Stimulated activated CD8-positive, alpha-beta memory T cell treated with anti-CD3 and anti-CD28 coated beads, Interleukin-2, amount 100 ng/mL, for 1 hour (primary cell): Measurements from ENCODE around the gene SHISA8.

Experiments
- DNase-seq, 2 donors: peaks; one replicate each; pipeline ENCODE4 v3.0.0-alpha.2; 2020; ENCODE audit warnings: low read depth in 2 of 2

SHISA8 gene

DNA sequence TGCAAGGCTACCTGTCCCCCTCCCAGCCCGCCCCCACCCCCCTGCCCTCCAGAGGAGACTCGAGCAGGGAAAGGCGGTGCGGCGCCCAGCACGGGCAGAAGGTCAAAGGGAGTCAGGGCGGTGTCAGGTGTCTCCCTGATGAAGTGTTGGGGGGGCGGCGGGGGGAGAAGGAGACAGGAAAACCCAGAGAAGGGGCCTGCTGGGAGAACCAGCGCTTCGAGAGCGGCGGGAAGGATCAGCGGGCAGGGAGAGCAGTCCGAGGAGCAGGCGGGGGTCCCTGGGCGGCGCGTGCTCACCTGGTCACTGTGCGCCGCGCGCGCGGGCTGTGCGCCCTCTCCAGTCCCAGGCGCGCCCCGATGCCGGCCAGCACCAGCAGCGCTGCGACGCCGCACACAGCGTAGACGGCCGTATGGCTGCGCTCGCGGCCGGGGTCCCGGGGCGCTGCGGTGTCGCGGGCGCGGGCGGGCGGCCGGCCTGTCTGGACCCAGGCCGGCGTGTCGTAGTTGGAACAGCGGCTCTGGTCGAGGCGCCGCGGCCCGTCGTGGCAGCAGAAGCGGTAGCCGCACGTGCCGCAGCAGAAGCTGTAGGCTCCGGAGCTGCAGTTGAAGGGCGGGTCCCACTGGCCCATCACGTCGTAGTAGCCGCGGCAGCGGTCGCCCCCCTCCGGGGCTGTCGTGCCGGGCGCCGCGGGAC is 886 bp downstream of the SHISA8 start:
- DNase-seq: no peak

DNA sequence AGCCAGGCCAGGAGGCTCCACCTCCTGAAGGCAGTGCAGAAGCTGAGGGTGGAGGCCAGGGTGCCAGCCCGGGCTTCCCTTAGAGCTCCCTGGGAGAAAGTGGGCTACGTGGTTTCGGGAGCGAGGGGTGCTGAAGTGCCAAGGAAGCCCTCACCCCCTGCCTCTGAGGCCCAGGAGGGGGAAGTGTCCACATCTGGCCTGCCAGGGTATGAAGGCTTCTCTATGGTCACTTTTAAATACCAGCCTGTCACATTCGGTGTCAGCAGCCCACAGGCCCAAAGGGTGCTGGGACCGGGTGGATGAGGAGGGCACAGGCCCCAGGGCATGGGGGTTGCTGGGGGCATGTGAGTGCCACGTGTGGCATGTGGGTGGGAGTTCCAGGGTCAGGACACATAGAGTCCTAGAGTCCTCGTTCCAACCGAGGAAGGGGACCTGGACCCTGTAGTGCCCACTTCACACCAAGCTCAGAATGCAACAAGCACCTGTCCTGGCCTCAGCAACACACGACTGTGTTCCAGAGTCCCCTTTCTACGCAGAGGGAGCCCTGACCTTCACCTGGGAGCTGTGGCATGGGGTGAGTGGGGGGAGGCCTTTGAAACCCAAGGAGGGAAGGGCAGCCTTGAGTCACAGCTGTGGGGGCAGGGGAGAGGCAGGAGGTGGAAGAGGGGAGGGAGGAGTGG is 1.7 kb downstream of the SHISA8 start:
- no peak for DNase-seq

DNA sequence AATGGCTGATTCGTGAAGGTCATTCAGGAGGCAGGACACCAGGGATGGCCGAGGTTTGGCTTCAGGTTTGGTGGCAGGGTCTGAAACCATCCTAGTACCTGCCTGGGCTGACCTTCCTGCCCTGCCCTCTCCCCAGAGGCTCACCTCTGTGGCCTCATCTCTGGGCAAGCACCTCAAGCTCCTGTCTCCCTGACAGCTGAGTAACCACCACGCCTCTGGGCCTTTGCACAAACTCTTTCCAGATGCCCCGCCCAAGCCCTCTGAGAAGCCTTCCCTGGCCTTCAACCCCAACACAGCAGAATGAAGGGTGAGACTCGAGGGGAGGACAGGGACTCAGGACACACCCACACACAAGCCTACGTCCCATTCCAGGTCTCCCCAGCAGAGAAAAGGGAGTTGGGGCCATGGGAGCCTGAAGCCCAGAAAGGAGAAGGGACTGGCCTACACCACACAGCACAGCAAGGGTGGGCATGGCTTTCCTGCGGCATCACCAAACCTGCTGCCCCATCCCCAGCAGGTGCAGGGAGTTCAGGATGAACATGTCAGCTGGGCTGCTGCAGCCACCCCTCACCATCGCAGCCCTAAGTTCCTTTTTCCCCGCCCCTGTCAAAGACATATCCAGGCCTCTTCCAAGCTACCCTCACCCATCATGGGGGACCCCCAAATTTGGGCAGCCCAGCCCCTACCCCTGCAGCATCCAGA is 2.4 kb downstream of the SHISA8 start:
- DNase-seq: no peak

DNA sequence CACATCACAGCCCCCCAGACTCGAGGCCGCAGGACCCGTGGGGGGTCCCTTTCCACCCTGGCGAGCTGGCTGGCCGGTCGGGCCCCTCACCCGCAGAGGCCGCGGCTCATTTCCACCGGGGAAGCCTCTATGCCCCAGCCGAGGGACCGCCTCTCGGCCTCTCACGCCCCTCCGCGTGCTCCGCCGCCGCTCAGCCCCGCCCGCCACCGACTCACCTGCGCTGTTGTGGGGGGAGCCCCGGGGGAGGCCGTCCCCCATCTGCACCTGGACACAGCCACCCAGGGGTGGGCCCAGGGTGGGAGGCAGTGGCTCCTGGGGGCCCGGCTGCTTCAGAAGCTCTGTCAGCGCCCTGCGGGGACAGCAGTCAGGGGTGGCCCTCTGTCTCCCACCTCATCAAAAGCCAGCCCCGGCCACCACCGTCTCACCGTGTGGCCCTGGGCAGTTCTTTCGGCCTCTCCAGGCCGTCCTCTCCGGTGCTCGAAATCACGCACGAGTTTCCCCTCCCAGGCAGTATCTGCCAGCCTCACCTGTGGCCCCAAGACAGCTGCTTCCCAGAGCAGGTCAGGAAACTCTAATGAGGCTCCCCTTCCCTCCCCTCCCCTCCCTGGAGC is 3.8 kb downstream of the SHISA8 start:
- DNase-seq: no peak

DNA sequence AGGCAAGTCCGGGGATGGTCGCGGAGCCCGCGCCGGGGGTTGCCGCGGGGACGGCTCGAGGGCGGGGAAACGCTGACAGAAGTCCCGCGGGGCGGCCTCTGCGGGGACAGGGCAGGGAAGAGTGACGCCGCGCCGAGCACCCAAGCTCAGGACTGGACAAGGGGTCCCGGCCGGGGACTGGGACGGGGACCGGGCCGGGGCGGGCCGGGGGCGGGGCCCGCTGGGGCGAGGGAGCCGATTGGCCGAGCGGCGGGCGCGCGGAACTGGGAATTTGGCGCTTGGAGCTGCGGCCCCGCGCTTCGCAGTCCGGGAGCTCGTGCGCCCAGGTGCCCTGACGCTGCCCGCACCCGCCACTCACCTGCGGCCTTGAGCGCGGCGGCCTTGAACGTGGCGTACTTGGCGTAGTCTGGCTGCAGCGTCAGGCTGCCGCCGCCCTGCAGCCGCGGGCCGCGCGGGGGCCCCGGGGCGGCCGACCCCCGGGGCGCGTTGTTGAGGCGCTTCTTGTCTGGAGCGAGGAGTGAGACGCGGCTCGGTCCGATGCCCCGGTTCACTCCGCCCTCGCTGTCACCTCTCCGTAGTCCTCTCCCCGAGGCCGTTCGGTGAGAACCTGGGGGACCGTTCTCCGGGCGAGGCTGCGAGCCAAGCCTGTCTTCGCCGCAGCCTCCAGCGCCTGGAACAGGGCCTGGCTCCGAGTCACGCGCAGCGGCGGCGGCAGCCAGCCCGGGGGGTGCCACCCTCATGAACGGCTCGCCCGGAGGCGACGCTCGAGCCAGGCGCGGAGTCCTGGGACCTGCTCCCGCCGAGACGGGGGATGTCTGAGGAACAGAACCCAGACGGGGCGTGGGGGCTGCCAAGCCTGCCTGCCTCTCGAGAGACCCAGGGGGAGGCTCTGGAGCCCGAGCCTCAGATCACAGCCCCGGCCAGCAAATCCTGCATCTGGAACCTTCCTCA is 4.5 kb downstream of the SHISA8 start:
- no peak for DNase-seq

DNA sequence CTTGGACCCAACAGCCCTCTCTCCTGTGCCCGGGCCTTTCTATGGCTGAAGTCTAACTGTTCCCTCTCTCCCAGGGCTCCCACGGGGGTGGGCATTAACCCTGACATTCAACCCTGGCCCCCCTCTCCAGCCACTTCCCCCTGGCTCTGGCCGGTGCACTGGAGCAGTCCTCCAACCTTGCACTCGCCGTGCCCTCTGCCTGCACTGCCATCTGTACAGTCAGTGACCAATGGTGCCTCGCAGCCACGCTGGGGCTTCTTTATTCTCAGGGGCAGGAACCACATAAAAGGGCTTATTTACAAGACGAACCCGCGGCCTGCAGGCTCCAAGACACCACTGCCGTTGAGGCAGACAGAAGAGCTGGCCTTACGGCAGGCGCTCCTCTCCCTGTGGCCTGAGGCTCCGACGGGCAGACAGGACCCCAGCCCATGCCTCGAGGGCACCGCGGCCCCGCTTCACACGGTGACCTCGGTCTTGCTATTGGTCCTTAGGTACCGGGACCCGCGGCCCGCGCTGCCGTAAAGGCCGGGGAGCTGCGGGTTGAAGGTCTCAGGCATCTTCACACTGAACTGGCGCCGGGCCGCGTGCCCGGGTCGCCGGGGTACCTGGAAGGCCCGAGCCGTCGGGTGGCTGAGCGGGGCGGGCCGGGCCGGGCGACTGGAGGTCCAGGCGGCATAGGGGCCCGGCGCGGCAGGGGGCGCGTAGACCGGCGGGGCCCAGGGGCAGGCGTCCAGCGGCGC is 5.4 kb downstream of the SHISA8 start:
- DNase-seq: no peak

DNA sequence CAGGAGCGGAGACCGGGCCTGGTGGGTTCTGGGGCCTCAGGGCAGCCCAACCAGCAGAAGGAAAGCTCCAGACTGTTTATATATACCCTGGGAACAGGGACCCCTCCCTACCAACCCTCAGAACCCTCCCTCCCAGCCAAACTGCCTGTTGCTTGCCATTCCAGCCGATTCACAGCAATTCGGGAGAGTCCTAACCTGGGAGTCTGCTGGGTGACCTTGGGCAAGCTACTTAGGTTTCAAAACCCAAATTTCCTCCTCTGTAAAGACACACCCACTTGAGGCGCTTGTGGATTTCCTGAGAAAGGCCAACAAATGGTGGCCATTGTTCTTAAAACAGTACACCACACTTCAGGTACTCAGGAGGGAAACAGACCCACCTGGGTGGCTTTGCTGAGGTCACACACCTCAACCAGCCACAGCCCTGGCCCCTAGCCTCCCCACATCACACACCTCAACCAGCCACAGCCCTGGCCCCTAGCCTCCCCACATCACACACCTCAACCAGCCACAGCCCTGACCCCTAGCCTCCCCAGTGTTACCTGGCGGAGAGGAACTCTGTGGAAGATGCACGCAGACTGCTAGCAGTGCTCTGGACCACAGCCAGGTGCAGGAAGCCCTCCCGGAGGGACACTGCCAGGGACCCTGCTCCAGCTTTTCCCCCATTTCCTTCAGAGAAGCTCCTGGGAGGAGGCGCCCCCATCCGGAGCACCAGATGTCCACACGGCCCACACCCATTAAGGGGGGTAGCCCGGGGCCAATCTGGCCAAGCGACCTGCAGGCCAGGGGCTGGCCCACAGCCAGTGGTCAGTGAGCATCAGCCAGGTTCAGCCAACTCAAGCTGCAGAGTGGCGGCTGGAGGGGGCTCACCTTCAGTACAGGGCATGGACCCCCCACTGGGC is 6.2 kb downstream of the SHISA8 start:
- no peak for DNase-seq

DNA sequence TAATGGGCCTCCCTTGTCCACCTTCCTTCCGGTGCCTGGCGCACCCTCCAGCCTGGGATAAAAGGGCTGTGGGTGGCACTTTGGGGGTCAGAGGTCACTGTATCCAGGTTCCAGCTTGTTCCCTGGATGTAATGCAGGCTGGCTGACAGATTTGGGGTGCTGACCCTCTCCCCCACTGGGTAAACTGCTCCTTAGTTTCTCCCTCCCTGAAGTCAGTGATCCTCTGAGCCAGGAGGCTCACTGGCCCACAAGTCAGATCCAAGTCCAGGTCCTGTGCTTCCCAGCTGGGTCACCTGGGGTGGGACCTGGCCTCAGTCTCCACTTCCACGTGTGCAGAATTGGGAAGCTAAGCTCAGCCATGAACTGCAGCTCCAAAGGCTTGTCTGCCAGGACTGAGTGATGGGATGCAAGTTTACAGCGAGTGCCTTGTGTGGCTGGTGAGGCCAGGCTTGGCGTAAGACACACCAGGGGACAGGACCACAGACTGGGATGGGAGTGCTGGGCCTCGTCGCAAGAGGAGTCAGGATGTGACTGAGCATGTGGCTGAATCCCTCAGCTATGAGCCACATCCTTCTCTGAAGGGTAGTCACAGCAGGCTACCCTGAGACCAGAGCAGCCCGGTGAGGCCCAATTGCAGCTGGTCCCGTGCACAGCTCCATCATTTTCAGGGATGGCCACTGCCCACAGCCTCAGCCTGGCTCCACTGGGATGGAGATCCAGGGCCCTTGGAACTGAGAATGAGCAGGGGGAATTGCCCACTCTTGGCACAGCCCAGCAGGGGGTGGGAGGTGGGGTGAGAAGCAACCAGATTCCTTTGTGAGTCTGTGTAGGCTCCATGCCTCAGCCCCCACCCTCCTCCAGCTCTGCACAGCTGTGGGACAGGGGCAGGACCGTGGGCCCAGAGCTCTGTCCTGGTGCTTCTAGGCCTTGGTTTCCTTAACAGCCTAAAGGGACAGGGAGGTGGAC is 7.2 kb downstream of the SHISA8 start:
- no peak for DNase-seq

DNA sequence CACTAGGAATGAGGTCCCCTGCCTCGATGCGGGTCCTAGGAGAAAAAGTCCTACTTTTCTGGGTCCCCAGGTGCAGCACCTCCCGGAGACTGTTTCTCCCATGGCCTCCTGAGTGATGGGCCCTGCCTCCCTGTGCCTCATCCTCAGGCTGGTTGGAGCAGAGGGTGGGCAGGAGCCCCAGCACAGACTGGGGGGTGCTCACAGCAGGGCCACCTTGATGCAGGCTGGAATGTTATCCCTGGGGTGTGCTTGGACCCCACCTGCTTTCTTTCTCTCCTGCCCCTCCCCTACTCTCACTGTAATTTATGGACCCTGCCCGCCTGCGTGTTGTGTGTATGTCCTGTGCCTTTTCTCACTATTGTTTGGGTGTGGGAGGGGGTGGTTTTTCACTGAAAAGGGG is 8.1 kb downstream of the SHISA8 start:
- no peak for DNase-seq

DNA sequence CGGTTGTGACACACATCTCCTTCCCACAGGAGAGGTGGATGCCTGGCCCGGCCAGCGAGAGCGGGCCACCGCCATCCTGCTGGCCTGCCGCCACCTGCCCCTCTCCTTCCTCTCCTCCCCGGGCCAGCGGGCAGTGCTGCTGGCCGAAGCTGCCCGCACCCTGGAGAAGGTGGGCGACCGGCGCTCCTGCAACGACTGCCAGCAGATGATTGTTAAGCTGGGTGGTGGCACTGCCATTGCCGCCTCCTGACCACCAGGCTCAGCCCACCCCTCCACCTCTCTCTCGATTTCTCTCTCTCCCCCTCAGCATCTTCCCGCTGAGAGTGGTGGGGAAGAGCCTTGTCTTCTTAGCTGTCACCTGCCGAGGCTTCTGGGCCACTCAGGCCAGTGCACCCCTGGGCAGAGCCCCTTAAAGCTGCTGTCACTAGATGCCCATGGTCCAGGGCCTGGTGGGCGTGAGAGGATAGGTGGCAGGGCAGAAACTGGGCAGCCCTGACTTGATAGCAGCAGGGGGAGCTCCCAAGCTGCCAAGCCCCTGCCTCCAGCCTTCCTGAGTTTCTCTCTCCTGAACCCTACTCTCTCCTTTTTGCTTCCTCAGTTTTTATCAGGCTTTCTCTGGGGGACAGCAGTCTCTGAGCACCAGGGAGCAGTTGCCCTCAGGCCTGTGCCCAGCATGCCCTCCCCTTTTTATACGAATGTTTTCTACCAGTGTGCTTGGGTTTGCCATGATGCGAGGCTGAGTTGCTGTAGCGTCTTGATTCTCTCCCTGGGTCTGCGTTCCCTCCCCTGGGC is 9.3 kb downstream of the SHISA8 start:
- no peak for DNase-seq

DNA sequence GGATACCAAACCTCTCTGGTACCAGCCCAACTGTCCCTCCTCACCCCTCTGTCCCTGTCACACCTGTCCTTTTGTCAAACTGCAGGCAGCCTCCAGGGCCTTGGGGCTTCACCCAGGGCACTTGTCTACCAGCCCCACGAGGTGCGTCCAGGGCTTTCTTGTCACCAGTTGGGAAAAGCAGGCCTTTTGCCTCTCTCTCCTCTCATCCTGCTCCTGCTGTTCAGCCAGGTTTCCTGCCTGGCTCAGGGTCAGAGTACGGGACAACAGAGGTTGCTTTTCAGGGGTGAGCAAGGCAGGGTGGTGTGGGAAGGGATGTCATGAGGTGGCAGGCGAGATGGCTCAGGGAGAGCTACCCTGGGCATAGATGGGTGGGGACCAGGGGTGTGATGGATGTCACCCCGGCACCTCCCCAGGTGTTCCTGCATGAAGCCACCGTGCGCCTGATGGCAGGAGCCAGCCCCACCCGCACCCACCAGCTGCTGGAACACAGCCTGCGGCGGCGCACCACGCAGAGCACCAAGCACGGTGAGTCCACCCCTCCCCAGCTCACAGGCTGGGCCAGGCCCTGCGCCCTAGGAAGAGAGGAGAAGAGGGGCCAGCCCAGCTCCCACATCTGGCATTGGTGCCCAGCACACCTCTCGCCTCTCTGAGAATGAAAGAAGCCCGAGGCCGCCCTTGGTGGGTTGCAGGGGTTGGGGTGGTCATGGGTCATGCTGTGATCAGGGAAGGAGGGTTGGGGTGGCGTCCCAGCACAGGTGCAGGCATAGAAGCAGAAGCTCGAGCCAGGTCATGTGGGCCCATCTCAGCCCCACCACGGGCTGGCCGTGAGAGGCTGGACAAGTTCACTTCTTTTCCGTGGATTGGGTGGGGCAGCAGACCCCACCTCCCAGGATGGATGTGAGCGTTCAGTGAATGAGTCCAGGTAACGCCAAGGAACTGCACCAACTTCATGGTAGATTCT is 10.1 kb downstream of the SHISA8 start:
- no peak for DNase-seq

DNA sequence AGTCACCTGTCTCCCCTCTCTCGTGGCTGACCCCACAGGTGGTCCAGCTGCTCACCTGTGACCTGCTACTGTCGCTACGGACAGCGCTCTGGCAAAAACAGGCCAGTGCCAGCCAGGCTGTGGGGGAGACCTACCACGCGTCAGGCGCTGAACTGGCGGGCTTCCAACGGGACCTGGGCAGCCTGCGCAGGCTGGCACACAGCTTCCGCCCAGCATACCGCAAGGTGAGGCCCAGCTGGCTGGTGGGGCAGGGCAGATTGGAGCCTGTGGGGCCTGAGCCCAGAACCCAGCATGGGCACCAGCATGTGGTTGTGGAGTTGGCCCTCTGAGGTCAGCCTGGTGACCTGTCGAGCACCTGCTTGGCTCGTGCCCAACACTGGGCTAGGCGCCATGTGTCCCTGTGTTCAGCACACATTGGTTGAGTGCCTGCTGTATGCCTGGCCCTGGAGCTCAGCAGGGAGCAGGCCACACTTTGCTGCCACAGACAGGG is 11.9 kb downstream of the SHISA8 start:
- no peak for DNase-seq

DNA sequence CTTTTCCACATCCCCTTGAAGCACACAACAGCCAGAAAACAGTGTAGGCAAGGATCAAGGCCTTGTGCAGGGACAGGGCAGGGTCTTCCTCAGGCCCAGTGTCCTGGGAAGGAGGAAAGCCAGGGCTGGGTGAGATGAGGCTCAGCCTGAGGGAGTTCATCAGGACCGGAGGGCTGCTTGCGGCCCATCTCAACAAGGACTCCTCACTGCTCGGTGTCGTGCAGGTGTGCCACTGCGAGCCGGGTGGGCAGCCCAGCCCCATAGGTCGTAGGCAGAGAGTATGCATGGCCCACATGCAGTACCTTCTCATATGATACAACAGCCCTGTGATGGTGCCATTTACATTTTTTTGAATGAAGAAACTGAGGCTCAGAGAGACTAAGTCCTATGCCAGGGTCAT is 12.9 kb downstream of the SHISA8 start:
- DNase-seq: no peak

DNA sequence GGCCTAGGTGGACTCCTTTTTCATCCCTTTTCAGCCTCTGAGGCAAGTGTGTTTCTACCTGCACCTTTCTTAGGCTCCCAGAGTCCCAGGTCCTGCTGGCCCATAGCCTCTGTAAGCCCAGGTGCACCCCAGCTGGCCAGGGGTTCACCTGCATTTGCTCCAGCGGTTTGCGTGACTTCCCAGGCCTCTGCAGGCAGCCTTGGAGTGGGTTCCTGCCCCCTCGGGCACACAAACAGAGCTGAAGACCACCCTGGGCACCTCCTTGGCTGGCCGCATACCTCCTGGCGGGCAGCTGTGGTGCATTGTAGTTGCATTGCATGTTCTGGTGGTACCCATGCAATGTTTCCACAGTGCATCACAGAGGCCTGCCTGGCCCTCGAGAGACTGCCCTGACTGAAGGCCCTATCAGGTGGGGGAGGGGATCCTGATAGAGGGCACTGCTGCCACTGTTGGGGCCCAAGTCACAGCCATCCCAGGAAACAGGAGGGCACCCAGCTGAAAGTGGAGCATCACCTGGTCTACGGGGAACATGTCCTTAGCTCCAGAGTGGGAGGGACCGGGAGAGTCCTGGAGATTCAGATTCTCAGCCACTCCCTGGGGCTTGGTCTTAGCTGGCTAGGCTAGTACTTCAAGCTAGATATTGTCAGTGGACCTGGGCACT is 14.1 kb downstream of the SHISA8 start:
- no peak for DNase-seq

DNA sequence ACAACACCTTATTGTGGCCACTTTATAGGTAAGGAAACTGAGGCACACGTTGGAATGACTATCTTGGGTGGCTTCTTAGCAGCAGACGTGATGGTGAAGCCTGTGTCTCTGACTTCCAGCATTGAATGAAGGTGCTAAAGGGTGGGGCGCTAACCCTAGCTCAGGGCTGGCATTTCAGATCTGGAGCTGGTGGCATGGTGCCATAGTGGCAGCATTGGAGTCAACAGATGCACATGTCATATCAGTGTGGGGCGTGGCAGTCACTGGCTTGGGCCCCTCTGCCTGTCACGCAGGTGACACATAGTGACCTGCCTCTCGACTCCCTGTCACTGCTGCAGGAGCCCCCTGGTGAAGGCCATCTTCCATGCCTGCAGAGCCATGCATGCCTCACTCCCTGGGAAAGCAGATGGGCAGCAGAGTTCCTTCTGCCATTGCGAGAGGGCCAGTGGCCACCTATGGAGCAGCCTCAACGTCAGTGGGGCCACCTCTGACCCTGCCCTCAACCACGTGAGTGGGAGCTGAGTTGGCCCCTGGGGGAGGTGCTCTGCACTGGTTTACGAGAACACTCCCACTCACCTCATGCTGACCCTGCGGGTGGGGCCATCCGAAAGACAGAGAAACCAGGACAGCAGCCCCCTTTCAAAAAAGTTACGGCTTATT is 14.8 kb downstream of the SHISA8 start:
- DNase-seq: no peak
